DND-41 (cell line): ENCODE data around the gene PPP1CB.

Experiments
- ATAC-seq: fragments of 200-7000 bp; cut with Tn5 transposase; 3 replicates; pipeline ENCODE4 v1.9.1; 2021; ENCODE audit warnings: low read depth; ENCODE audit not compliant: insufficient read depth
- DNase-seq: peaks from one replicate; pipeline ENCODE4 v3.0.0-alpha.2; 2020
- H2AFZ ChIP-seq: 2 replicates; pipeline ENCODE4 v1.6.0; 2012; ENCODE audit warnings: low read depth, low read length
- H3K27ac ChIP-seq: 2 replicates; pipeline ENCODE4 v1.5.1; 2012; ENCODE audit warnings: low read length, inconsistent platforms
- H3K27me3 ChIP-seq: fragments of 200-600 bp; sonication (generic); 2 replicates; pipeline ENCODE4 v1.6.0; 2012; ENCODE audit warnings: low read length, mild to moderate bottlenecking, inconsistent platforms; ENCODE audit not compliant: insufficient read depth, poor library complexity
- H3K36me3 ChIP-seq: 2 replicates; pipeline ENCODE4 v1.5.1; 2012; ENCODE audit warnings: low read length, inconsistent platforms; ENCODE audit not compliant: insufficient read depth
- H3K4me1 ChIP-seq: 2 replicates; pipeline ENCODE4 v1.5.1; 2012; ENCODE audit warnings: mild to moderate bottlenecking, low read length; ENCODE audit not compliant: insufficient read depth
- H3K4me2 ChIP-seq: 2 replicates; pipeline ENCODE4 v1.6.0; 2012; ENCODE audit warnings: mild to moderate bottlenecking, moderate library complexity, low read length, inconsistent platforms; ENCODE audit not compliant: insufficient read depth
- H3K4me3 ChIP-seq, 2 experiments: fragments of 200-600 bp in 1 of 2; shearing (Covaris generic) in 1 of 2; 2 replicates each; pipeline ENCODE4 v1.5.1; 2012 to 2016; ENCODE audit warnings: inconsistent platforms in 2 of 2, low read length in 2 of 2, mild to moderate bottlenecking in 2 of 2, low read depth in 1 of 2, moderate library complexity in 1 of 2
- H3K79me2 ChIP-seq: 2 replicates; pipeline ENCODE4 v1.6.0; 2012; ENCODE audit warnings: low read length, inconsistent platforms; ENCODE audit not compliant: insufficient read depth
- H3K9ac ChIP-seq: 2 replicates; pipeline ENCODE4 v1.6.0; 2012; ENCODE audit warnings: low read depth, mild to moderate bottlenecking, inconsistent platforms, low read length, moderate library complexity
- H3K9me3 ChIP-seq: 2 replicates; pipeline ENCODE4 v1.5.1; 2012; ENCODE audit warnings: low read length, moderate library complexity, mild to moderate bottlenecking, inconsistent platforms; ENCODE audit not compliant: insufficient read depth, severe bottlenecking
- H4K20me1 ChIP-seq: 2 replicates; pipeline ENCODE4 v1.6.0; 2012; ENCODE audit warnings: low read length; ENCODE audit not compliant: insufficient read depth
- CTCF ChIP-seq: IDR thresholded peaks from 2 replicates; pipeline ENCODE4 v1.5.1; 2012; ENCODE audit warnings: borderline replicate concordance, low read length, moderate library complexity, mild to moderate bottlenecking; ENCODE audit not compliant: poor library complexity, severe bottlenecking; ENCODE audit errors: extremely low read depth
- EZH2 ChIP-seq: IDR thresholded peaks from 3 replicates; pipeline ENCODE4 v1.6.1; 2012; ENCODE audit warnings: borderline replicate concordance, low read depth, mild to moderate bottlenecking, moderate library complexity, low read length, inconsistent platforms; ENCODE audit not compliant: severe bottlenecking

The PPP1CB gene

DNA sequence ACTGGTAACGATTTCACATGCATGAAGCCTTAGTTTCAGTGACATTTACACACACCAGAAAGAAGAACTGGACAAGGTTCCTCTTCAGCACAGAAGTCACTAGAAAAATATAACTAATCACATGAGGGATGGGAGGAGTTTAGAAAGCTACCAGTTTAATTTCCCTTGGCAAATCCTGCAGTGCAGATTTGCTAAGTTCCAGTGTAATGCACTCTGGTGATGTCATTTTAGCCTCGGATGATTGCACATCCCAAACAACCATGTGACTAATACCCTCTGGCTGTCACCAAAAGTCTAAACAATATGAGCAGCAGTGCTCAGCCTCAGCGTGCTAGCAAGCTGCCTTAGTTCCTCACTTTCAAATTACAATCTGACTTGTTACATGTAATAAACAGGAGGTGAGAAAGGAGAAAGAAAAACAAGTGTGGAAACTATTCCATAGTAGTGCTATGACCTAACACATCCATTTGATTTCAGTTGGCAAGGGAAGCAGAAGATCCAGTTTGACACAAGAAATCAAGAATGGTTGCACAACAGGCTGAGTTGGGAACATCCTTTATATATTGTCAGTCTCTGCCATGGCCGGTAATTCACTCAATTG, 35.3 kb upstream of the PPP1CB start:
- TF ChIP-seq CTCF (no peak), EZH2 (no peak)
- Histone ChIP-seq H3K4me1 (no peaks in the 10 kb centered on the region), H3K4me3 (no peak overlapping the region), H4K20me1 (no peaks in the 10 kb centered on the region), H3K9ac (no peak overlapping the region), H3K4me2 (no peak overlapping the region), H2AFZ (no peak overlapping the region), H3K9me3 (no peaks in the 10 kb centered on the region), H3K27ac (no peak overlapping the region), H3K36me3 (no peaks in the 10 kb centered on the region), H3K79me2 (no peaks in the 10 kb centered on the region), H3K27me3 (peaks cover 3% of the 10 kb centered on the region)
- DNase-seq (no peak), ATAC-seq (no peak)

GRCh38 chr2:28717339-28717758, 34.3 kb upstream of the PPP1CB start:
- Histone ChIP-seq H3K4me1 (no peaks in the 10 kb centered on the region), H3K4me2 (no peak overlapping the region), H3K36me3 (no peaks in the 10 kb centered on the region), H3K27ac (no peak overlapping the region), H2AFZ (no peak overlapping the region), H3K9ac (no peak overlapping the region), H3K4me3 (no peak overlapping the region), H3K27me3 (peaks cover 3% of the 10 kb centered on the region), H3K79me2 (no peaks in the 10 kb centered on the region), H3K9me3 (no peaks in the 10 kb centered on the region), H4K20me1 (no peaks in the 10 kb centered on the region)
- ATAC-seq (no peak), DNase-seq (no peak)
- TF ChIP-seq CTCF (no peak), EZH2 (no peak)

DNA sequence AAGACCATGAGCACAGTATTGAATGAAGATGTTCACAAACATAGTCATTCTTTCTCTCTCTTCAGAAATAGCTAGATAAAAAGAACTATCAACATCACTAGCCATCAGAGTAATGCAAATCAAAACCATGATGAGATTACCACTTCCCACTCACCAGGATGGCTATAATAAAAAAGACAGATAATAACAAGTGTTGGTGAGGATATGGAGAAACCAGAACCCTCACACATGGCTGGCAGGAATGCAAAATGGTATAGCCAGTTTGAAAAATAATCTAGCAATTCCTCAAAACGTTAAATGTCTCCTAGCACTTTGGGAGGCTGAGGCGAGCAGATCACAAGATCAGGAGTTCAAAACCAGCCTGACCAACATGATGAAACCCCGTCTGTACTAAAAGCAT, 31.3 kb upstream of the PPP1CB start:
- H3K4me1 ChIP-seq: no peaks in the 10 kb centered on the region
- no peaks in the 10 kb centered on the region for H3K36me3 ChIP-seq
- H3K4me3 ChIP-seq: no peak overlapping the region
- no peak overlapping the region for H3K4me2 ChIP-seq
- ATAC-seq (no peak), DNase-seq (no peak)
- H3K9ac ChIP-seq: no peak overlapping the region
- TF ChIP-seq CTCF (no peak), EZH2 (no peak)
- no peaks in the 10 kb centered on the region for H3K9me3 ChIP-seq
- no peaks in the 10 kb centered on the region for H3K79me2 ChIP-seq
- no peaks in the 10 kb centered on the region for H4K20me1 ChIP-seq
- no peaks in the 10 kb centered on the region for H3K27me3 ChIP-seq
- H3K27ac ChIP-seq: no peak overlapping the region
- H2AFZ ChIP-seq: no peak overlapping the region

DNA sequence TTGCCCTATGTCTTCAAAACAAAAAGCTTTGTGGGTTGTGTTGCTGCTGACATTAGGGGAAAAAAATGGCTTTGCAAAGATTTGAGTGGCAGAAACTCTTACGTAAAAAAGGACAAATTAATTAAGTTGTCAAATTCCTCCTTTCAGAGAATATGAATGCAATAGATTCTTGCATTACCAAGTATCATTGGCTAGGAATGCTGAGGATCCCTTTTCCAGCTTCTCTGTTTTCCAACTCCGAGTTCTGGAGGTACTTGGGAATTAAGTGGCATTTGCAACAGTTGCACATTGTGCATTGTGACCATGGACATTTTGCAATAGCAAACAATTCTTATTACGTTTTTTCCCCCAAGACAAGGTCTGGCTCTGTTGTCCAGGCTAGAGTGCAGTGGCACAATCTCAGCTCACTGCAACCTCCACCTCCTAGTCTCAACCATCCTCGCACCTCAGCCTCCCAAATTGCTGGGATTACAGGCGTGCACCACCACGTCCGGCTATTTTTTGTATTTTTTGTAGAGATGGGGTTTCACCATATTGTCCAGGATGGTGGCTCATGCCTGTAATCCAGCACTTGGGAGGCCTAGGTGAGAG, 29.9 kb upstream of the PPP1CB start:
- H3K36me3 ChIP-seq: no peaks in the 10 kb centered on the region
- no peaks in the 10 kb centered on the region for H3K9me3 ChIP-seq
- TF ChIP-seq EZH2 (no peak), CTCF (no peak)
- no peak overlapping the region for H3K4me2 ChIP-seq
- ATAC-seq (no peak), DNase-seq (no peak)
- no peaks in the 10 kb centered on the region for H3K79me2 ChIP-seq
- no peak overlapping the region for H3K27ac ChIP-seq
- H4K20me1 ChIP-seq: no peaks in the 10 kb centered on the region
- H3K4me1 ChIP-seq: no peaks in the 10 kb centered on the region
- H2AFZ ChIP-seq: no peak overlapping the region
- H3K27me3 ChIP-seq: no peaks in the 10 kb centered on the region
- H3K9ac ChIP-seq: no peak overlapping the region
- H3K4me3 ChIP-seq: no peak overlapping the region
